HepG2 (cell line): ENCODE results near the gene OSBPL2. TPM values are rescaled to one million over a fixed set of nuclear protein-coding genes. Genes with fewer than 3 reads are reported as not detected.

Experiments used
- ARID2 ChIP-seq: sonication (generic); formaldehyde crosslinking; IDR thresholded peaks from 2 replicates; pipeline ENCODE4 v1.8.1; 2022; ENCODE audit warnings: mild to moderate bottlenecking, missing genetic modification reagents, borderline replicate concordance
- ARNT ChIP-seq: fragments of 450-650 bp; IDR thresholded peaks from 2 replicates; pipeline ENCODE4 v1.6.1; 2017
- ARNT2 ChIP-seq: sonication (generic); formaldehyde crosslinking; IDR thresholded peaks from 2 replicates; pipeline ENCODE4 v1.8.0; 2022; ENCODE audit warnings: mild to moderate bottlenecking, low read depth, missing genetic modification reagents, moderate library complexity
- KLF16 ChIP-seq, 2 experiments: sonication (generic) in 1 of 2; formaldehyde crosslinking in 1 of 2; IDR thresholded peaks; 2 replicates each; pipeline versions ENCODE4 v1.6.1 to v1.8.0; 2016 to 2023; ENCODE audit warnings: missing genetic modification reagents in 2 of 2, missing compliant biosample characterization in 1 of 2
- KLF9 ChIP-seq: IDR thresholded peaks from 2 replicates; pipeline ENCODE4 v1.6.1; 2016; ENCODE audit warnings: low read depth
- MYPOP ChIP-seq: sonication (generic); formaldehyde crosslinking; IDR thresholded peaks from 2 replicates; pipeline ENCODE4 v1.8.1; 2023; ENCODE audit warnings: mild to moderate bottlenecking, moderate library complexity, missing genetic modification reagents
- NFIB ChIP-seq: sonication (generic); formaldehyde crosslinking; IDR thresholded peaks from 2 replicates; pipeline ENCODE4 v1.9.0; 2021; ENCODE audit warnings: missing genetic modification reagents, mild to moderate bottlenecking, borderline replicate concordance
- REL ChIP-seq: sonication (generic); formaldehyde crosslinking; conservative IDR thresholded peaks from 2 replicates; pipeline ENCODE4 v1.8.0; 2022; ENCODE audit warnings: mild to moderate bottlenecking, missing genetic modification reagents, moderate library complexity
- REST ChIP-seq, 2 experiments: IDR thresholded peaks; 2 replicates each; pipeline ENCODE4 v1.6.1; 2011 to 2012; ENCODE audit warnings: low read length in 2 of 2, borderline replicate concordance in 1 of 2, low read depth in 1 of 2, mild to moderate bottlenecking in 1 of 2, moderate library complexity in 1 of 2
- RFXANK ChIP-seq: IDR thresholded peaks from 2 replicates; pipeline ENCODE4 v1.6.1; 2016
- SMARCC2 ChIP-seq: fragments of 450-650 bp; IDR thresholded peaks from 2 replicates; pipeline ENCODE4 v1.6.1; 2017; ENCODE audit warnings: antibody characterized with exemption, mild to moderate bottlenecking
- SMARCE1 ChIP-seq: fragments of 450-650 bp; IDR thresholded peaks from 2 replicates; pipeline ENCODE4 v1.6.1; 2017; ENCODE audit warnings: borderline replicate concordance
- SRSF4 ChIP-seq: fragments of 200-400 bp; formaldehyde crosslinking; IDR thresholded peaks from one replicate; pipeline ENCODE4 v1.6.1; 2018; ENCODE audit warnings: mild to moderate bottlenecking, low read depth, low read length, moderate library complexity; ENCODE audit not compliant: poor library complexity, severe bottlenecking
- U2AF2 ChIP-seq: fragments of 200-400 bp; formaldehyde crosslinking; IDR thresholded peaks from 2 replicates; pipeline ENCODE4 v1.6.1; 2017; ENCODE audit warnings: low read depth, mild to moderate bottlenecking, low read length
- ZFP36L1 ChIP-seq: sonication (generic); formaldehyde crosslinking; IDR thresholded peaks from 2 replicates; pipeline ENCODE4 v1.8.0; 2022; ENCODE audit warnings: mild to moderate bottlenecking, missing genetic modification reagents, moderate library complexity
- ZNF337 ChIP-seq: sonication (generic); formaldehyde crosslinking; IDR thresholded peaks from 2 replicates; pipeline ENCODE4 v1.5.1; 2020; ENCODE audit warnings: missing genetic modification reagents, low read depth, mild to moderate bottlenecking, borderline replicate concordance
- ZNF496 ChIP-seq: sonication (generic); formaldehyde crosslinking; IDR thresholded peaks from 2 replicates; pipeline ENCODE4 v1.8.1; 2023; ENCODE audit warnings: mild to moderate bottlenecking, moderate library complexity, missing genetic modification reagents; ENCODE audit not compliant: insufficient replicate concordance
- ZNF713 ChIP-seq: sonication (generic); formaldehyde crosslinking; IDR thresholded peaks from 2 replicates; pipeline ENCODE4 v1.4.0; 2020; ENCODE audit warnings: mild to moderate bottlenecking, missing genetic modification reagents
- polyA plus RNA-seq, 8 experiments: library from polyadenylated mRNA; depleted of rRNA in 3 of 8; stranded (reverse) in 7 of 8; unstranded in 1 of 8; fragments of >200 nt; fragmentation: Illumina TruSeq in 4 of 8; extraction: Trizol in 4 of 8; gene quantifications; 2 replicates each; pipeline versions ENCODE4 v1.2.1 to v1.2.3, GENCODE V29; 2011 to 2016; ENCODE audit warnings: low read depth in 4 of 8, missing spikeins in 1 of 8, mixed read lengths in 1 of 8; ENCODE audit not compliant: insufficient read depth in 1 of 8
- total RNA-seq, 5 experiments: library from RNA; depleted of rRNA; stranded (reverse); fragments of >200 nt; fragmentation: Illumina TruSeq; extraction: Trizol; gene quantifications; 2 replicates each; pipeline ENCODE4 v1.2.3, GENCODE V29; 2016; ENCODE audit warnings: low read depth in 1 of 5
- TF ChIP-seq, protein P1 (sequence below): sonication (generic); formaldehyde crosslinking; conservative IDR thresholded peaks from 2 replicates; pipeline ENCODE4 v1.5.0; 2020; ENCODE audit warnings: missing genetic modification reagents
- TF ChIP-seq, protein P2 (sequence below): sonication (generic); formaldehyde crosslinking; IDR thresholded peaks from 2 replicates; pipeline ENCODE4 v1.5.0; 2020; ENCODE audit warnings: missing genetic modification reagents

OSBPL2 gene
- total and polyA plus RNA-seq, 2 of the 13 experiments (the other 11 are each of a cell fraction or from before 2014, with no cell fraction given): 18.5 to 37.4 TPM

GRCh38 chr20:62301773-62302340 is 63.5 kb downstream of the OSBPL2 start (continued):
- TF ChIP-seq ZNF496 (CRISPR knock-in tag) (no peak), ARNT2 (CRISPR knock-in tag) (peak; percentile 79), MYPOP (peak; percentile 89), KLF16 (CRISPR knock-in tag; IDR thresholded peaks at IDR 0.05) (peak in 1 of 2 experiments; percentile 93; a peak in 2 of 4 replicates), REL (CRISPR knock-in tag) (no peak), ARID2 (CRISPR knock-in tag) (no peak), U2AF2 (no peak), SRSF4 (no peak), SMARCE1 (no peak), REST (IDR thresholded peaks at IDR 0.05; ENCODE audit: borderline replicate concordance in 1 of 2, low read depth in 1 of 2, low read length in 2 of 2) (no peak), KLF9 (peak; percentile 95), ZNF713 (CRISPR knock-in tag) (no peak), ZFP36L1 (CRISPR knock-in tag) (no peak), ZNF337 (CRISPR knock-in tag) (no peak), SMARCC2 (no peak), ARNT (no peak), NFIB (CRISPR knock-in tag) (no peak), RFXANK (CRISPR knock-in tag) (peak; percentile 68; the same call in 1 of the 2 replicates)
- TF ChIP-seq, protein P1, sequence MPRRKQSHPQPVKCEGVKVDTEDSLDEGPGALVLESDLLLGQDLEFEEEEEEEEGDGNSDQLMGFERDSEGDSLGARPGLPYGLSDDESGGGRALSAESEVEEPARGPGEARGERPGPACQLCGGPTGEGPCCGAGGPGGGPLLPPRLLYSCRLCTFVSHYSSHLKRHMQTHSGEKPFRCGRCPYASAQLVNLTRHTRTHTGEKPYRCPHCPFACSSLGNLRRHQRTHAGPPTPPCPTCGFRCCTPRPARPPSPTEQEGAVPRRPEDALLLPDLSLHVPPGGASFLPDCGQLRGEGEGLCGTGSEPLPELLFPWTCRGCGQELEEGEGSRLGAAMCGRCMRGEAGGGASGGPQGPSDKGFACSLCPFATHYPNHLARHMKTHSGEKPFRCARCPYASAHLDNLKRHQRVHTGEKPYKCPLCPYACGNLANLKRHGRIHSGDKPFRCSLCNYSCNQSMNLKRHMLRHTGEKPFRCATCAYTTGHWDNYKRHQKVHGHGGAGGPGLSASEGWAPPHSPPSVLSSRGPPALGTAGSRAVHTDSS (CRISPR knock-in tag): no peak
- TF ChIP-seq, protein P2, sequence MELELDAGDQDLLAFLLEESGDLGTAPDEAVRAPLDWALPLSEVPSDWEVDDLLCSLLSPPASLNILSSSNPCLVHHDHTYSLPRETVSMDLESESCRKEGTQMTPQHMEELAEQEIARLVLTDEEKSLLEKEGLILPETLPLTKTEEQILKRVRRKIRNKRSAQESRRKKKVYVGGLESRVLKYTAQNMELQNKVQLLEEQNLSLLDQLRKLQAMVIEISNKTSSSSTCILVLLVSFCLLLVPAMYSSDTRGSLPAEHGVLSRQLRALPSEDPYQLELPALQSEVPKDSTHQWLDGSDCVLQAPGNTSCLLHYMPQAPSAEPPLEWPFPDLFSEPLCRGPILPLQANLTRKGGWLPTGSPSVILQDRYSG (CRISPR knock-in tag): 0 out of 2 replicates have a peak, but pooled peaks have one; percentile 46
